A549 (cell line): ENCODE data around the gene PLD4. TPM values are rescaled to one million over a fixed set of nuclear protein-coding genes. Genes with fewer than 3 reads are reported as not detected.

Source experiments
- ATAC-seq, 2 experiments: fragments of 200-7000 bp in 1 of 2; fragments of >200 bp in 1 of 2; cut with Nextera tagmentation in 1 of 2; cut with Tn5 transposase in 1 of 2; 3 replicates each; pipeline versions ENCODE4 v1.8.0 to v1.9.1; 2018 to 2020; ENCODE audit warnings: mild to moderate bottlenecking in 1 of 2, moderate library complexity in 1 of 2
- CTCF ChIA-PET: fragments of 300-600 bp; sonication (Branson Sonifier 250); formaldehyde crosslinking; extraction: SDS; loops from one replicate; lab custom pipeline; 2021; ENCODE audit warnings: antibody characterized with exemption, inconsistent platforms; lab: Yijun Ruan, JAX
- POLR2A ChIA-PET: fragments of 350-600 bp; formaldehyde crosslinking; extraction: SDS; loops from one replicate; lab custom pipeline; 2021; ENCODE audit warnings: antibody characterized with exemption, inconsistent platforms; lab: Yijun Ruan, JAX
- DNase-seq, 2 experiments: peaks; one replicate each; pipeline versions ENCODE4 v3.0.0 to v3.0.0-alpha.2; 2011 to 2016; ENCODE audit warnings: low read depth in 1 of 2, low spot score in 1 of 2
- FAIRE-seq: peaks from 2 replicates; lab custom pipeline; 2011; peaks lifted over from hg19 to GRCh38; lab: Jason Lieb, UNC
- H3K27ac ChIP-seq, 2 experiments: fragments of >200 bp; sonication (Bioruptor Twin); formaldehyde crosslinking; 3 replicates each; pipeline ENCODE4 v1.5.1; 2016 to 2017
- H3K4me1 ChIP-seq: fragments of >200 bp; sonication (Bioruptor Twin); formaldehyde crosslinking; 3 replicates; pipeline ENCODE4 v1.6.1; 2016
- H3K4me2 ChIP-seq: fragments of >200 bp; sonication (Bioruptor Twin); formaldehyde crosslinking; 3 replicates; pipeline ENCODE4 v1.6.1; 2016
- H3K4me3 ChIP-seq: fragments of >200 bp; sonication (Bioruptor Twin); formaldehyde crosslinking; 3 replicates; pipeline ENCODE4 v1.5.1; 2016
- H3K9me3 ChIP-seq: fragments of >200 bp; sonication (Bioruptor Twin); formaldehyde crosslinking; 3 replicates; pipeline ENCODE4 v1.6.1; 2016
- ATOH8 ChIP-seq: fragments of 250-450 bp; sonication (Bioruptor Pico); IDR thresholded peaks from 2 replicates; pipeline ENCODE4 v1.5.0; 2020; ENCODE audit warnings: low read depth, mild to moderate bottlenecking, moderate library complexity
- BCL3 ChIP-seq: fragments of >200 bp; sonication (Bioruptor Twin); formaldehyde crosslinking; IDR thresholded peaks from 3 replicates; pipeline ENCODE4 v1.6.1; 2016
- BHLHE40 ChIP-seq: IDR thresholded peaks from 2 replicates; pipeline ENCODE4 v1.6.1; 2012; ENCODE audit warnings: low read depth, low read length, inconsistent platforms
- CTCF ChIP-seq: fragments of >200 bp; sonication (Bioruptor Twin); formaldehyde crosslinking; IDR thresholded peaks from 3 replicates; pipeline ENCODE4 v1.5.1; 2016
- E2F6 ChIP-seq: IDR thresholded peaks from 2 replicates; pipeline ENCODE4 v1.6.1; 2012; ENCODE audit warnings: low read depth, borderline replicate concordance
- EHF ChIP-seq: fragments of 250-450 bp; sonication (Bioruptor Pico); IDR thresholded peaks from 2 replicates; pipeline ENCODE4 v1.5.0; 2020; ENCODE audit warnings: mild to moderate bottlenecking
- FOSB ChIP-seq: fragments of 250-450 bp; sonication (Bioruptor Pico); IDR thresholded peaks from 2 replicates; pipeline ENCODE4 v1.5.0; 2020; ENCODE audit warnings: mild to moderate bottlenecking, moderate library complexity
- FOSL2 ChIP-seq, 2 experiments: fragments of 450-650 bp in 1 of 2; fragments of >200 bp in 1 of 2; sonication (Bioruptor Twin) in 1 of 2; formaldehyde crosslinking; IDR thresholded peaks; 2 replicates each; pipeline versions ENCODE4 v1.5.0 to v1.6.1; 2016 to 2020; ENCODE audit warnings: mild to moderate bottlenecking in 1 of 2, moderate library complexity in 1 of 2
- GATA3 ChIP-seq: IDR thresholded peaks from 2 replicates; pipeline ENCODE4 v1.6.1; 2012; ENCODE audit warnings: borderline replicate concordance
- HES2 ChIP-seq: fragments of >200 bp; sonication (Bioruptor Twin); formaldehyde crosslinking; IDR thresholded peaks from 2 replicates; pipeline ENCODE4 v1.6.1; 2016
- HEYL ChIP-seq: fragments of 250-450 bp; sonication (Bioruptor Pico); IDR thresholded peaks from 2 replicates; pipeline ENCODE4 v1.8.0; 2021; ENCODE audit warnings: mild to moderate bottlenecking, moderate library complexity
- HOXB13 ChIP-seq: fragments of 250-450 bp; sonication (Bioruptor Pico); IDR thresholded peaks from 2 replicates; pipeline ENCODE4 v1.5.0; 2020; ENCODE audit warnings: low read depth, mild to moderate bottlenecking, moderate library complexity
- HOXB5 ChIP-seq: fragments of 250-450 bp; sonication (Bioruptor Pico); IDR thresholded peaks from 2 replicates; pipeline ENCODE4 v1.5.0; 2020; ENCODE audit warnings: mild to moderate bottlenecking, moderate library complexity
- JUN ChIP-seq, 2 experiments: fragments of >200 bp; sonication (Bioruptor Twin); formaldehyde crosslinking; IDR thresholded peaks; 2 replicates in 1 of 2; 3 replicates in 1 of 2; pipeline ENCODE4 v1.6.1; 2016 to 2017
- JUNB ChIP-seq: fragments of >200 bp; sonication (Bioruptor Twin); formaldehyde crosslinking; IDR thresholded peaks from 2 replicates; pipeline ENCODE4 v1.6.1; 2016
- MAX ChIP-seq: IDR thresholded peaks from 2 replicates; pipeline ENCODE4 v1.6.1; 2012
- MAZ ChIP-seq: fragments of 150-350 bp; IDR thresholded peaks from 2 replicates; pipeline ENCODE4 v1.6.1; 2014; ENCODE audit warnings: antibody characterized with exemption, low read depth, low read length, borderline replicate concordance
- MYC ChIP-seq: IDR thresholded peaks from 2 replicates; pipeline ENCODE4 v1.6.1; 2012; ENCODE audit warnings: mild to moderate bottlenecking, inconsistent platforms, low read length, improper control_type of control experiment, borderline replicate concordance
- NFE2L2 ChIP-seq: fragments of 150-350 bp; conservative IDR thresholded peaks from 2 replicates; pipeline ENCODE4 v1.6.1; 2014; ENCODE audit warnings: low read length
- NPAS2 ChIP-seq: fragments of 250-450 bp; sonication (Bioruptor Pico); IDR thresholded peaks from 2 replicates; pipeline ENCODE4 v1.8.0; 2022; ENCODE audit warnings: mild to moderate bottlenecking, moderate library complexity, borderline replicate concordance
- NR3C1 ChIP-seq: fragments of >200 bp; sonication (Bioruptor Twin); formaldehyde crosslinking; IDR thresholded peaks from 3 replicates; pipeline ENCODE4 v1.6.1; 2017
- PBX3 ChIP-seq: IDR thresholded peaks from 2 replicates; pipeline ENCODE4 v1.6.1; 2012
- POLR2A ChIP-seq: IDR thresholded peaks from 2 replicates; pipeline ENCODE4 v1.6.1; 2012; ENCODE audit warnings: mild to moderate bottlenecking, low read length
- RAD21 ChIP-seq, 2 experiments: fragments of >200 bp in 1 of 2; sonication (Bioruptor Twin) in 1 of 2; formaldehyde crosslinking in 1 of 2; IDR thresholded peaks in 1 of 2; conservative IDR thresholded peaks in 1 of 2; 2 replicates in 1 of 2; 3 replicates in 1 of 2; pipeline ENCODE4 v1.6.1; 2012 to 2018; ENCODE audit warnings: inconsistent platforms in 1 of 2
- RNF2 ChIP-seq: fragments of 200-600 bp; sonication (generic); IDR thresholded peaks from 2 replicates; pipeline ENCODE4 v1.6.1; 2016; ENCODE audit warnings: low read depth, mild to moderate bottlenecking, antibody characterized with exemption, moderate library complexity, borderline replicate concordance
- SMC3 ChIP-seq: fragments of >200 bp; sonication (Bioruptor Twin); formaldehyde crosslinking; IDR thresholded peaks from 3 replicates; pipeline ENCODE4 v1.6.1; 2018; ENCODE audit warnings: inconsistent platforms
- SREBF2 ChIP-seq: fragments of 450-650 bp; IDR thresholded peaks from 2 replicates; pipeline ENCODE4 v1.6.1; 2014; ENCODE audit warnings: mild to moderate bottlenecking, moderate library complexity
- ZC3H11A ChIP-seq: fragments of 450-650 bp; IDR thresholded peaks from 2 replicates; pipeline ENCODE4 v1.6.1; 2014; ENCODE audit warnings: antibody characterized with exemption, mild to moderate bottlenecking
- WGBS: methylation state at CpG from one replicate; pipeline ENCODE4 v1.1.6; 2017; ENCODE audit errors: missing lambda C conversion rate; 5-methylcytosine and 5-hydroxymethylcytosine counted together
- polyA plus RNA-seq, 4 experiments: library from polyadenylated mRNA; depleted of rRNA in 3 of 4; stranded (reverse); fragments of >200 nt; fragmentation: RNase III in 1 of 4; extraction: RNeasy Plus Mini Kit Qiagen cat#74134 plus additional on column Dnase treatment in 1 of 4; gene quantifications; 2 replicates in 3 of 4; 3 replicates in 1 of 4; pipeline ENCODE4 v1.2.3, GENCODE V29; 2011 to 2017

Gene PLD4
- polyA plus RNA-seq, 2 of the 4 experiments (the other 2 are of a cell fraction) = 0.01 TPM

- H3K4me2 ChIP-seq = peak overlapping the region; percentile 97
- no peak for TF ChIP-seq MYC
- TF ChIP-seq HEYL (CRISPR knock-in tag) = no peak
- TF ChIP-seq FOSB = no peak
- no peak for TF ChIP-seq EHF (CRISPR knock-in tag)
- no peak for TF ChIP-seq HES2
- no peak for TF ChIP-seq ZC3H11A
- no peak for TF ChIP-seq NR3C1
- no peak for TF ChIP-seq MAZ
- no peak for TF ChIP-seq HOXB5 (CRISPR knock-in tag)
- no peak for TF ChIP-seq SREBF2
- no peak for TF ChIP-seq CTCF
- TF ChIP-seq NFE2L2 = no peak
- FAIRE-seq (no peak), ATAC-seq (no peak), DNase-seq (no peak)
- H3K4me1 ChIP-seq = peaks cover 77% of the 10 kb centered on the region
- H3K4me3 ChIP-seq = peak overlapping the region; percentile 67
- no peaks in the 10 kb centered on the region for H3K9me3 ChIP-seq
- ChIA-PET POLR2A (interaction anchor here (0.8 to 2.3 kb wide), 13 partner anchors 11 to 219 kb away, joined by 3 to 22 read pairs (median 5); partner anchors contain the start of genes CDCA4 and CLBA1), CTCF (interaction anchor here (0.6 to 8.7 kb wide), 16 partner anchors 10 to 200 kb away, joined by 3 to 86 read pairs (median 4); partner anchors contain the start of gene CLBA1)
- peak overlapping the region; percentile 97 to 99 for H3K27ac ChIP-seq
- 33% methylated on average over 4 of the region's 10 CpGs for WGBS
Measured at GRCh38 chr14:104969741-104970230, 45.1 kb downstream of the PLD4 start.

GRCh38 chr14:104970231-104971068 lies 45.8 kb downstream of the PLD4 start:
- H3K4me3 ChIP-seq = peak overlapping the region; percentile 67
- peak overlapping the region; percentile 97 to 99 for H3K27ac ChIP-seq
- CTCF ChIA-PET = interaction anchor here (0.6 to 8.7 kb wide), 12 partner anchors 15 to 106 kb away, joined by 3 to 86 read pairs (median 6); partner anchors contain the start of gene CLBA1
- peak overlapping the region; percentile 97 for H3K4me2 ChIP-seq
- peaks cover 84% of the 10 kb centered on the region for H3K4me1 ChIP-seq
- FAIRE-seq (peak; percentile 65), ATAC-seq (peak; percentile 30 to 60), DNase-seq (peak; percentile 78 to 90)
- H3K9me3 ChIP-seq = no peaks in the 10 kb centered on the region
- TF ChIP-seq GATA3 (peak; percentile 14; the same call in 1 of the 2 replicates), BHLHE40 (peak; percentile 13; the same call in 1 of the 2 replicates), SMC3 (no peak), POLR2A (peak; percentile 50), HEYL (CRISPR knock-in tag) (0 out of 2 replicates have a peak, but pooled peaks have one; percentile 56), JUNB (peak; percentile 54; the same call in 1 of the 2 replicates), HOXB13 (0 out of 2 replicates have a peak, but pooled peaks have one; percentile 15), EHF (CRISPR knock-in tag) (peak; percentile 84; the same call in 1 of the 2 replicates), MAX (peak; percentile 52), RAD21 (conservative IDR thresholded peaks at IDR 0.05 in 1 of 2, IDR thresholded peaks at IDR 0.05 in 1 of 2) (0 out of 5 replicates have a peak, but pooled peaks of 1 of the 2 experiments have one; percentile 13), E2F6 (no peak), MYC (0 out of 2 replicates have a peak, but pooled peaks have one; percentile 42), FOSL2 (IDR thresholded peaks at IDR 0.05) (peak; percentile 55), FOSL2 (CRISPR knock-in tag; IDR thresholded peaks at IDR 0.05) (peak; percentile 88), ZC3H11A (no peak), RNF2 (no peak), BCL3 (peak; percentile 80; the same call in 2 of the 3 replicates), JUN (IDR thresholded peaks at IDR 0.05) (peak; percentile 70 to 72; a peak in 3 of 5 replicates), PBX3 (peak; percentile 87), NPAS2 (no peak), ATOH8 (CRISPR knock-in tag) (peak; percentile 62; the same call in 1 of the 2 replicates)
- 10% methylated on average over 14 of the region's 19 CpGs for WGBS
- POLR2A ChIA-PET = interaction anchor here (0.6 to 2.3 kb wide), 11 partner anchors 10 to 219 kb away, joined by 3 to 22 read pairs (median 5); partner anchors contain the start of genes CDCA4 and CLBA1
